Calu3 (cell line): ENCODE results near the gene MFAP4. TPM values are rescaled to one million over a fixed set of nuclear protein-coding genes. Genes with fewer than 3 reads are reported as not detected.

Experiments
- BruUV-seq: library from RNA; stranded (reverse); fragments of 400-500 nt; replicated peaks from 2 replicates; lab custom pipeline; 2021; lab: Mats Ljungman, UMichigan
- CTCF ChIA-PET: fragments of 300-600 bp; sonication (Branson Sonifier 250); formaldehyde crosslinking; loops from one replicate; lab custom pipeline; 2022; ENCODE audit warnings: antibody characterized with exemption; lab: Charles Lee
- DNase-seq: peaks from one replicate; pipeline ENCODE4 v3.0.0; 2022
- H3K27ac Mint-ChIP-seq: one replicate; pipeline ENCODE4 v1.8.0; 2022; ENCODE audit warnings: mixed read lengths; ENCODE audit not compliant: unreplicated experiment
- H3K27me3 Mint-ChIP-seq: one replicate; pipeline ENCODE4 v1.8.0; 2022; ENCODE audit warnings: mixed read lengths; ENCODE audit not compliant: unreplicated experiment
- H3K36me3 Mint-ChIP-seq: one replicate; pipeline ENCODE4 v1.8.0; 2022; ENCODE audit warnings: mild to moderate bottlenecking, moderate library complexity, mixed read lengths; ENCODE audit not compliant: insufficient read depth, unreplicated experiment
- H3K4me1 Mint-ChIP-seq: one replicate; pipeline ENCODE4 v1.8.0; 2022; ENCODE audit warnings: mild to moderate bottlenecking, low read depth, mixed read lengths; ENCODE audit not compliant: unreplicated experiment
- H3K4me3 Mint-ChIP-seq: one replicate; pipeline ENCODE4 v1.8.0; 2022; ENCODE audit warnings: mild to moderate bottlenecking, low read depth, moderate library complexity, mixed read lengths; ENCODE audit not compliant: unreplicated experiment
- H3K9me3 Mint-ChIP-seq: one replicate; pipeline ENCODE4 v1.8.0; 2022; ENCODE audit warnings: low read depth, mixed read lengths; ENCODE audit not compliant: unreplicated experiment
- CTCF ChIP-seq: fragments of 200-600 bp; IDR thresholded peaks from one replicate; pipeline ENCODE4 v1.8.0; 2022; ENCODE audit warnings: antibody characterized with exemption; ENCODE audit not compliant: unreplicated experiment
- intact Hi-C: fragments of 100-400 bp; cut with micrococcal nuclease; formaldehyde crosslinking; loops from one replicate; pipeline ENCODE4 v1.10.0; 2022; ENCODE audit not compliant: unreplicated experiment
- total RNA-seq: library from RNA; stranded (reverse); gene quantifications from 2 replicates; pipeline ENCODE4 v1.2.3, GENCODE V29; 2022

MFAP4 gene
- total RNA-seq, 1 experiment from 2014 or later = not detected

GRCh38 chr17:19411631-19412030 lies 24.6 kb upstream of the MFAP4 start:
- Mint-ChIP-seq H3K4me3 (no peak overlapping the region), H3K36me3 (no peaks in the 10 kb centered on the region), H3K9me3 (no peaks in the 10 kb centered on the region), H3K4me1 (no peaks in the 10 kb centered on the region), H3K27ac (no peak overlapping the region), H3K27me3 (peaks cover 22% of the 10 kb centered on the region)
- CTCF ChIA-PET = interaction anchor here (0.6 kb wide), 1 partner anchor 1144 kb away, joined by 3 read pairs; no protein-coding TSS in a partner anchor
- intact Hi-C loops = no loop called here
- no peak for DNase-seq
- no TSS peak for BruUV-seq
- no peak for TF ChIP-seq CTCF

GRCh38 chr17:19410875-19411620 lies 24.1 kb upstream of the MFAP4 start, which contains the start of gene RNF112:
Gene RNF112, plus strand, starts transcription at chr17:19411232. Its CDS starts 177 bp downstream, at chr17:19411409.
- CTCF ChIA-PET = interaction anchor here (0.6 kb wide), 1 partner anchor 1143 kb away, joined by 3 read pairs; no protein-coding TSS in a partner anchor
- BruUV-seq = no TSS peak
- no peak within 1 kb of the TSS for H3K27ac Mint-ChIP-seq
- intact Hi-C loops = no loop called here
- H3K36me3 Mint-ChIP-seq = no peaks in the 10 kb centered on the region
- no peak for DNase-seq
- no peak within 1 kb of the TSS for H3K4me3 Mint-ChIP-seq
- H3K4me1 Mint-ChIP-seq = no peaks in the 10 kb centered on the region
- no peaks in the 10 kb centered on the region for H3K9me3 Mint-ChIP-seq
- H3K27me3 Mint-ChIP-seq = peaks cover 22% of the 10 kb centered on the region
- no peak for TF ChIP-seq CTCF

- CTCF ChIA-PET = no interaction called here
- no peak for DNase-seq
- no peaks in the 10 kb centered on the region for H3K4me1 Mint-ChIP-seq
- intact Hi-C loops = no loop called here
- peaks cover 22% of the 10 kb centered on the region for H3K27me3 Mint-ChIP-seq
- no peak for TF ChIP-seq CTCF
- H3K27ac Mint-ChIP-seq = no peak overlapping the region
- no peaks in the 10 kb centered on the region for H3K9me3 Mint-ChIP-seq
- BruUV-seq = no TSS peak
- H3K4me3 Mint-ChIP-seq = no peak overlapping the region
- no peaks in the 10 kb centered on the region for H3K36me3 Mint-ChIP-seq
These were observed 23.1 kb upstream of the MFAP4 start for GRCh38 chr17:19410091-19410490.

GRCh38 chr17:19409509-19409908 lies 22.5 kb upstream of the MFAP4 start:
- DNase-seq = no peak

More at GRCh38 chr17:19409509-19409908, 22.5 kb upstream of the MFAP4 start:
- intact Hi-C loops = no loop called here
- Mint-ChIP-seq H3K27me3 (peaks cover 22% of the 10 kb centered on the region), H3K27ac (no peak overlapping the region), H3K9me3 (no peaks in the 10 kb centered on the region), H3K4me3 (no peak overlapping the region), H3K4me1 (no peaks in the 10 kb centered on the region), H3K36me3 (no peaks in the 10 kb centered on the region)
- BruUV-seq = no TSS peak
- no peak for TF ChIP-seq CTCF
- CTCF ChIA-PET = no interaction called here
